ENCODE results near the gene LAG3. TPM values are rescaled to one million over a fixed set of nuclear protein-coding genes. Genes with fewer than 3 reads are reported as not detected.
A peak's percentile ranks its signal among the peaks of the same experiment; 100 is the strongest.

LAG3 gene
- total and polyA plus RNA-seq, 10 of the 15 experiments (the other 5 are each of a cell fraction or from before 2014, with no cell fraction given), result 0.52 to 4.2 (median 1.0) TPM; not detected in 1

- TF ChIP-seq, protein P1, sequence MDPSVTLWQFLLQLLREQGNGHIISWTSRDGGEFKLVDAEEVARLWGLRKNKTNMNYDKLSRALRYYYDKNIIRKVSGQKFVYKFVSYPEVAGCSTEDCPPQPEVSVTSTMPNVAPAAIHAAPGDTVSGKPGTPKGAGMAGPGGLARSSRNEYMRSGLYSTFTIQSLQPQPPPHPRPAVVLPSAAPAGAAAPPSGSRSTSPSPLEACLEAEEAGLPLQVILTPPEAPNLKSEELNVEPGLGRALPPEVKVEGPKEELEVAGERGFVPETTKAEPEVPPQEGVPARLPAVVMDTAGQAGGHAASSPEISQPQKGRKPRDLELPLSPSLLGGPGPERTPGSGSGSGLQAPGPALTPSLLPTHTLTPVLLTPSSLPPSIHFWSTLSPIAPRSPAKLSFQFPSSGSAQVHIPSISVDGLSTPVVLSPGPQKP (IDR thresholded peaks at IDR 0.05; ENCODE audit: low read depth, low read length), result peak; percentile 99
- TF ChIP-seq, protein P2, sequence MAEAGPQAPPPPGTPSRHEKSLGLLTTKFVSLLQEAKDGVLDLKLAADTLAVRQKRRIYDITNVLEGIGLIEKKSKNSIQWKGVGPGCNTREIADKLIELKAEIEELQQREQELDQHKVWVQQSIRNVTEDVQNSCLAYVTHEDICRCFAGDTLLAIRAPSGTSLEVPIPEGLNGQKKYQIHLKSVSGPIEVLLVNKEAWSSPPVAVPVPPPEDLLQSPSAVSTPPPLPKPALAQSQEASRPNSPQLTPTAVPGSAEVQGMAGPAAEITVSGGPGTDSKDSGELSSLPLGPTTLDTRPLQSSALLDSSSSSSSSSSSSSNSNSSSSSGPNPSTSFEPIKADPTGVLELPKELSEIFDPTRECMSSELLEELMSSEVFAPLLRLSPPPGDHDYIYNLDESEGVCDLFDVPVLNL (IDR thresholded peaks at IDR 0.05; ENCODE audit: low read depth, low read length), result peak; percentile 48; the same call in 1 of the 2 replicates
- TF ChIP-seq E2F8 (IDR thresholded peaks at IDR 0.05; ENCODE audit: low read depth, partially characterized antibody) (peak; percentile 95), PBX3 (IDR thresholded peaks at IDR 0.05; ENCODE audit: insufficient replicate concordance, low read depth, low read length) (peak; percentile 81), BHLHE40 (IDR thresholded peaks at IDR 0.05; ENCODE audit: borderline replicate concordance in 1 of 2, low read depth in 2 of 2, low read length in 1 of 2) (peak; percentile 91 to 95), ZBED1 (IDR thresholded peaks at IDR 0.05; ENCODE audit: borderline replicate concordance) (no peak; the same call in 1 of the 2 replicates), FOXM1 (IDR thresholded peaks at IDR 0.05; ENCODE audit: low read depth, low read length) (no peak; the same call in 1 of the 2 replicates), ZNF217 (IDR thresholded peaks at IDR 0.05) (no peak), EGR1 (IDR thresholded peaks at IDR 0.05; ENCODE audit: borderline replicate concordance in 1 of 2, low read depth in 2 of 2, low read length in 2 of 2) (peak; percentile 62 to 93), ZNF687 (IDR thresholded peaks at IDR 0.05) (peak; percentile 79)
- TF ChIP-seq, protein P3, sequence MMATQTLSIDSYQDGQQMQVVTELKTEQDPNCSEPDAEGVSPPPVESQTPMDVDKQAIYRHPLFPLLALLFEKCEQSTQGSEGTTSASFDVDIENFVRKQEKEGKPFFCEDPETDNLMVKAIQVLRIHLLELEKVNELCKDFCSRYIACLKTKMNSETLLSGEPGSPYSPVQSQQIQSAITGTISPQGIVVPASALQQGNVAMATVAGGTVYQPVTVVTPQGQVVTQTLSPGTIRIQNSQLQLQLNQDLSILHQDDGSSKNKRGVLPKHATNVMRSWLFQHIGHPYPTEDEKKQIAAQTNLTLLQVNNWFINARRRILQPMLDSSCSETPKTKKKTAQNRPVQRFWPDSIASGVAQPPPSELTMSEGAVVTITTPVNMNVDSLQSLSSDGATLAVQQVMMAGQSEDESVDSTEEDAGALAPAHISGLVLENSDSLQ (IDR thresholded peaks at IDR 0.05), result peak; percentile 97
Measured at GRCh38 chr12:6723607-6724408, 48.5 kb upstream of the LAG3 start, which contains the start of gene COPS7A (continued).

Data from GM12878 (cell line).